KMS-11 (cell line): ENCODE results near the gene CCDC28B.

Source experiments
- H2AFZ ChIP-seq: fragments of 200-600 bp; sonication (generic); 2 replicates; pipeline ENCODE4 v1.6.1; 2016; ENCODE audit warnings: antibody characterized with exemption, mixed run types, low read depth
- H3K27ac ChIP-seq: fragments of 200-600 bp; sonication (generic); 2 replicates; pipeline ENCODE4 v1.6.1; 2016; ENCODE audit warnings: mild to moderate bottlenecking, mixed run types
- H3K27me3 ChIP-seq: fragments of 200-600 bp; sonication (generic); 2 replicates; pipeline ENCODE4 v1.6.1; 2017; ENCODE audit warnings: mild to moderate bottlenecking, low read depth, mixed run types, moderate library complexity; ENCODE audit not compliant: insufficient read depth
- H3K36me3 ChIP-seq: fragments of 200-600 bp; sonication (generic); 2 replicates; pipeline ENCODE4 v1.6.1; 2017; ENCODE audit warnings: mild to moderate bottlenecking, mixed run types; ENCODE audit not compliant: insufficient read depth
- H3K4me1 ChIP-seq: fragments of 200-600 bp; sonication (generic); 2 replicates; pipeline ENCODE4 v1.6.1; 2016; ENCODE audit warnings: mild to moderate bottlenecking, low read depth, mixed run types; ENCODE audit not compliant: poor library complexity, severe bottlenecking
- H3K4me2 ChIP-seq: fragments of 200-600 bp; sonication (generic); 2 replicates; pipeline ENCODE4 v1.7.0; 2016; ENCODE audit warnings: mild to moderate bottlenecking, mixed run types
- H3K4me3 ChIP-seq: fragments of 200-600 bp; sonication (generic); IDR thresholded peaks from 2 replicates; pipeline ENCODE4 v1.6.1; 2017; ENCODE audit warnings: low read depth, low read length, mixed read lengths; ENCODE audit not compliant: insufficient read depth
- H3K79me2 ChIP-seq: fragments of 200-600 bp; sonication (generic); 2 replicates; pipeline ENCODE4 v1.6.1; 2016; ENCODE audit warnings: low read depth, mixed run types; ENCODE audit not compliant: insufficient read depth
- H3K9ac ChIP-seq: fragments of 200-600 bp; sonication (generic); 2 replicates; pipeline ENCODE4 v1.6.1; 2016; ENCODE audit warnings: mild to moderate bottlenecking, mixed run types
- H4K20me1 ChIP-seq: fragments of 200-600 bp; sonication (generic); 2 replicates; pipeline ENCODE4 v1.6.1; 2016; ENCODE audit warnings: mild to moderate bottlenecking, mixed run types; ENCODE audit not compliant: insufficient read depth
- TF ChIP-seq, protein P1 (sequence below): fragments of 200-600 bp; sonication (generic); conservative IDR thresholded peaks from 2 replicates; pipeline ENCODE4 v1.6.1; 2017; ENCODE audit warnings: low read depth, mild to moderate bottlenecking, antibody characterized with exemption, low read length, moderate library complexity, mixed read lengths

Gene CCDC28B

DNA sequence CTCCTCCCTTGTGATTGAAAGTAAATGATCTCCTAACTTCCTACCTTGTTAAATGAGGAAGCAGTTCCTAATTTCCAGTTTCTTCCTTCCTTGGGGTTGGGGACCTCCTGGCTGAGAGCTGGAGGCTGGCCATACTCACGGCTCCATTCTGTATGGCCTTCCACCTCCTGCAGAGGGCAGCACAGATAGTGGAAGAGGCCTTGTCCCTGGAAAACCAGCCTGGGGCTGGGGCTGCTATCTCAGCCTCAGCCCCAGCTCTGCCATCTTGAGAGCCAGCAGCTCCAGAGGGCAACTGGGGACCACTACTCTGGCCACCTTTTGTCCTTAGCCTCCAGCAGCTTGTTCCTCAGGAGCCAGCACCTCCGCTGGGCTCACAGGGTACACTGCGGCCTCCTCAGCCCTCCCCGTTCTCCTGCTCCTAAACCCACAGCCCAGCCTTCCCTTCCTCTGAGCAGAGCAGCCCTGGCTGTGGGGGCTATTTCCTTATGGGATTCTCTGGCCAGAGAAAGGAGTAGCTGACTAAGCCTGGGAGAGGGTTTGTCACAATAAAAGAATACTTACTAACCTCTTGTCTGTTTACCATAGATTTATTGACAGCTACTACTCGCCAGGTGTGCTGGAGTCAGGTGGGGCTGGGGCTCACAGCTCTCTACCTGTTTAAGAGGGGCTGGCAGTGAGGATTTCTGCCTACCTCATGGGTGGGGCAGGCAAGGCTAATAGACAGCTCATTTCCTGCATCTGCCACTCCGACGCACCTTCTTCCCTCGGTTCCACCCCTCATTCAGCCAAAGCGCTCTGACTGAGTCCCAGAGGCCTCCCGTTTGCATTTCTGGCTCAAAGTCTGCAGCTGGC lies 15.5 kb downstream of the CCDC28B start:
- H3K79me2 ChIP-seq, result no peaks in the 10 kb centered on the region
- TF ChIP-seq, protein P1, sequence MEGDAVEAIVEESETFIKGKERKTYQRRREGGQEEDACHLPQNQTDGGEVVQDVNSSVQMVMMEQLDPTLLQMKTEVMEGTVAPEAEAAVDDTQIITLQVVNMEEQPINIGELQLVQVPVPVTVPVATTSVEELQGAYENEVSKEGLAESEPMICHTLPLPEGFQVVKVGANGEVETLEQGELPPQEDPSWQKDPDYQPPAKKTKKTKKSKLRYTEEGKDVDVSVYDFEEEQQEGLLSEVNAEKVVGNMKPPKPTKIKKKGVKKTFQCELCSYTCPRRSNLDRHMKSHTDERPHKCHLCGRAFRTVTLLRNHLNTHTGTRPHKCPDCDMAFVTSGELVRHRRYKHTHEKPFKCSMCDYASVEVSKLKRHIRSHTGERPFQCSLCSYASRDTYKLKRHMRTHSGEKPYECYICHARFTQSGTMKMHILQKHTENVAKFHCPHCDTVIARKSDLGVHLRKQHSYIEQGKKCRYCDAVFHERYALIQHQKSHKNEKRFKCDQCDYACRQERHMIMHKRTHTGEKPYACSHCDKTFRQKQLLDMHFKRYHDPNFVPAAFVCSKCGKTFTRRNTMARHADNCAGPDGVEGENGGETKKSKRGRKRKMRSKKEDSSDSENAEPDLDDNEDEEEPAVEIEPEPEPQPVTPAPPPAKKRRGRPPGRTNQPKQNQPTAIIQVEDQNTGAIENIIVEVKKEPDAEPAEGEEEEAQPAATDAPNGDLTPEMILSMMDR, result peak; percentile 83
- H3K27ac ChIP-seq, result no peak overlapping the region
- no peaks in the 10 kb centered on the region for H3K36me3 ChIP-seq
- no peak overlapping the region for H3K4me3 ChIP-seq
- H3K9ac ChIP-seq, result no peak overlapping the region
- H3K4me2 ChIP-seq, result no peak overlapping the region
- no peaks in the 10 kb centered on the region for H3K27me3 ChIP-seq
- H3K4me1 ChIP-seq, result peaks cover 6% of the 10 kb centered on the region
- no peak overlapping the region for H2AFZ ChIP-seq
- H4K20me1 ChIP-seq, result no peaks in the 10 kb centered on the region

DNA sequence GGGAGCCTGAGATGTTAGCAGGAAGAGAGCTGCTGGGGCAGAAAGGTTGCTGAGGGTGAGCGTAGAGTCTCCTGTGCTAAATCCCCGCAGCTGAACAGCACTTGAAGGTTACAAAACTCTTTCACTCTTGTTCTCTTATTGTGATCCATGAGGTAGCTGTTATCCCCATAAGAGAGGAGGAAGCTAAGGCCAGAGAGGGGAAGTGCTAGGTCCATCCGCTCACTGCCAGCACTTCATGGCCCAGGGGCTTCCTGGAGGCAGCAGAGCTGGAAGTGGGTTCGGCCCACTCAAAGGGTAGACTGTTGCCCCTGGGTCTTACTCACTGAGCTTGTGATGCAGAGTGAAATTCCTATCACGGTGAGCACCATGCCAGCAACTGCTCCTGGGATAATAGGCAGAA lies 16.2 kb downstream of the CCDC28B start:
- no peak overlapping the region for H2AFZ ChIP-seq
- no peaks in the 10 kb centered on the region for H4K20me1 ChIP-seq
- peaks cover 10% of the 10 kb centered on the region for H3K4me1 ChIP-seq
- TF ChIP-seq, protein P1, result no peak
- no peak overlapping the region for H3K4me2 ChIP-seq
- no peaks in the 10 kb centered on the region for H3K27me3 ChIP-seq
- no peak overlapping the region for H3K4me3 ChIP-seq
- no peaks in the 10 kb centered on the region for H3K79me2 ChIP-seq
- H3K36me3 ChIP-seq, result no peaks in the 10 kb centered on the region
- no peak overlapping the region for H3K27ac ChIP-seq
- no peak overlapping the region for H3K9ac ChIP-seq

DNA sequence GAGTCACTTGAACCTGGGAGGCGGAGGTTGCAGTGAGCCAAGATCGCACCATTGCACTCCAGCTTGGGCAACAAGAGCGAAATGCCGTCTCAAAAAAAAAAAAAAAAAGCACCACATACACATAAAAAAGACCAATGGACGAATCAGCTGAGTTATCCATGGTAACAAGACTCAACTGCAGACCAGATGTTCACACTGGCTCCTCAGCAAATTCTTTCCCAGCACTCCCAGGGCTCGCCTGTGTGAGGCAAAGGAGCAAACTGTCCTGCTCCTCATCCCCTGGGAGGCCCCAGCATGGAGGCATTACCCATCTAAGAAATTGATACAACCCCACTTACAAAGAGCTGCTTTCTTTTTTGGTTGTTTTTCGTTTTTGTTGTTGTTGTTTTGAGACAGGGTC lies 18.6 kb downstream of the CCDC28B start:
- H3K4me2 ChIP-seq, result no peak overlapping the region
- no peak overlapping the region for H3K4me3 ChIP-seq
- TF ChIP-seq, protein P1, result no peak
- H2AFZ ChIP-seq, result no peak overlapping the region
- H3K27me3 ChIP-seq, result no peaks in the 10 kb centered on the region
- H3K27ac ChIP-seq, result no peak overlapping the region
- H3K4me1 ChIP-seq, result peaks cover 21% of the 10 kb centered on the region
- H3K36me3 ChIP-seq, result no peaks in the 10 kb centered on the region
- H3K79me2 ChIP-seq, result peaks cover 18% of the 10 kb centered on the region
- no peak overlapping the region for H3K9ac ChIP-seq
- no peaks in the 10 kb centered on the region for H4K20me1 ChIP-seq

DNA sequence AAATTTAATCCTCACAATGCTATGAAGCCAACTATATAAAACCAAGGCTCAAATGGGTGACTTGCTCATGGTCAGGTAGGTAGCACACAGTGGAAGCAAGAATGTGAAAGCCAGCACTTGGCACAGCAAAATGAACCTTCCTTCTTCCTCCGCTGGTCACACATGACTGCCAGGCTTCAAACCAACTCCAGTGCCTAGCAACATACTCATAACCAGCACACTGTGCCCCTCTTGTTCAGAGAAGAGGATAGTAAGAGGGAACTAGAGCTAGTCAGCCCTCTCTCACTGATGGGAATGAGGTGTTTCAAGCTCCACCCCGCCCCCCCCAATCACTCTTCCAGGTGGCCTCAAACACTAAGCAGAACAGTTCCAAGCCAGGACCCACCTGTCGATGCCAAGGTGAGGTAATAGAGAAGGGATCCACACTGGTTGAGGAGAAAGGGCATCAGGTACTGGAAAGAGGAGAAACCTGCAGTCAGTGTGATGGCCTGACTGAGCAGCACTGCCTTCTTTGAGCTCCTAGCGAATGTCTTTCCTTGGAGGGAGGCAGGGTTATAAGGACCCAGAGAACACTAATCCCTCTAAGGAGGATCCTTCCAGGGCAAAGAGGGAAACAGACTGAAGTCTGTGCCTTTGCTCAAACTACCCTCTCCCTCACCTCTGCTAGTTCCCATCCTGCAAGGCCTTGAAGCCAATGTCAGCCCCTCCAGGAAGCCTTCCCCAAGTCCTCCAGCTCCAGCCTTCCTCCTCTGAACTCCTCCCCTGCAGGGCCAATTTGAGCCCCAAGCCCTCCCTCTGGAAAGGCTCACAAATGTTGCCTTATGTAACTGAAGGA lies 20.6 kb downstream of the CCDC28B start:
- H3K4me3 ChIP-seq, result no peak overlapping the region
- H3K27ac ChIP-seq, result no peak overlapping the region
- H3K9ac ChIP-seq, result no peak overlapping the region
- H4K20me1 ChIP-seq, result no peaks in the 10 kb centered on the region
- no peaks in the 10 kb centered on the region for H3K27me3 ChIP-seq
- peak overlapping the region; percentile 96; the same call in 1 of the 2 replicates for H3K4me2 ChIP-seq
- H3K36me3 ChIP-seq, result no peaks in the 10 kb centered on the region
- TF ChIP-seq, protein P1, result no peak
- peaks cover 22% of the 10 kb centered on the region for H3K79me2 ChIP-seq
- H2AFZ ChIP-seq, result no peak overlapping the region
- H3K4me1 ChIP-seq, result peaks cover 15% of the 10 kb centered on the region
